HepG2 (cell line): ENCODE results near the gene SERTAD2. TPM values are rescaled to one million over a fixed set of nuclear protein-coding genes. Genes with fewer than 3 reads are reported as not detected.

ENCODE experiments used
- BCLAF1 ChIP-seq: fragments of 450-650 bp; IDR thresholded peaks from 2 replicates; pipeline ENCODE4 v1.6.1; 2017; ENCODE audit warnings: mild to moderate bottlenecking
- CHD4 ChIP-seq: fragments of 200-600 bp; sonication (generic); IDR thresholded peaks from 2 replicates; pipeline ENCODE4 v1.7.0; 2017; ENCODE audit warnings: mild to moderate bottlenecking, low read length, borderline replicate concordance
- EED ChIP-seq: sonication (generic); formaldehyde crosslinking; IDR thresholded peaks from 2 replicates; pipeline ENCODE4 v1.5.0; 2020; ENCODE audit warnings: mild to moderate bottlenecking, missing genetic modification reagents
- GABPB1 ChIP-seq: IDR thresholded peaks from 2 replicates; pipeline ENCODE4 v1.6.1; 2016; ENCODE audit warnings: mild to moderate bottlenecking, missing genetic modification reagents, moderate library complexity, missing compliant biosample characterization
- POLR2AphosphoS5 ChIP-seq: IDR thresholded peaks from 2 replicates; pipeline ENCODE4 v1.6.1; 2012; ENCODE audit warnings: low read depth, low read length
- SALL1 ChIP-seq: sonication (generic); formaldehyde crosslinking; IDR thresholded peaks from 2 replicates; pipeline ENCODE4 v1.8.0; 2022; ENCODE audit warnings: mild to moderate bottlenecking, missing genetic modification reagents
- SIN3A ChIP-seq: IDR thresholded peaks from 2 replicates; pipeline ENCODE4 v1.6.1; 2011; ENCODE audit warnings: low read depth, mild to moderate bottlenecking, control low read depth, low read length, borderline replicate concordance
- SPEN ChIP-seq: sonication (generic); formaldehyde crosslinking; IDR thresholded peaks from 2 replicates; pipeline ENCODE4 v1.5.1; 2020; ENCODE audit warnings: low read depth, mild to moderate bottlenecking, missing genetic modification reagents
- TARDBP ChIP-seq: sonication (generic); formaldehyde crosslinking; IDR thresholded peaks from 2 replicates; pipeline ENCODE4 v1.8.0; 2022; ENCODE audit warnings: mild to moderate bottlenecking, missing genetic modification reagents
- TEAD2 ChIP-seq: sonication (generic); formaldehyde crosslinking; IDR thresholded peaks from 2 replicates; pipeline ENCODE4 v1.9.0; 2021; ENCODE audit warnings: missing genetic modification reagents
- ZFP90 ChIP-seq: sonication (generic); formaldehyde crosslinking; IDR thresholded peaks from 2 replicates; pipeline ENCODE4 v1.8.0; 2022; ENCODE audit warnings: missing genetic modification reagents, mild to moderate bottlenecking, inconsistent platforms, borderline replicate concordance
- ZNF136 ChIP-seq: sonication (generic); formaldehyde crosslinking; IDR thresholded peaks from 2 replicates; pipeline ENCODE4 v1.8.1; 2022; ENCODE audit warnings: low read depth, mild to moderate bottlenecking, moderate library complexity, missing genetic modification reagents
- ZNF274 ChIP-seq: sonication (generic); formaldehyde crosslinking; IDR thresholded peaks from 2 replicates; pipeline ENCODE4 v1.5.1; 2020; ENCODE audit warnings: mild to moderate bottlenecking, missing genetic modification reagents
- ZNF407 ChIP-seq: sonication (generic); formaldehyde crosslinking; IDR thresholded peaks from one replicate; pipeline ENCODE4 v1.5.1; 2020; ENCODE audit warnings: mild to moderate bottlenecking, missing genetic modification reagents; ENCODE audit errors: not compliant biosample characterization
- ZNF619 ChIP-seq: sonication (generic); formaldehyde crosslinking; IDR thresholded peaks from 2 replicates; pipeline ENCODE4 v1.4.0; 2020; ENCODE audit warnings: mild to moderate bottlenecking, missing genetic modification reagents
- ZNF660 ChIP-seq: sonication (generic); formaldehyde crosslinking; IDR thresholded peaks from 2 replicates; pipeline ENCODE4 v1.5.1; 2020; ENCODE audit warnings: mild to moderate bottlenecking, low read depth, missing genetic modification reagents, borderline replicate concordance
- polyA plus RNA-seq, 8 experiments: library from polyadenylated mRNA; depleted of rRNA in 3 of 8; stranded (reverse) in 7 of 8; unstranded in 1 of 8; fragments of >200 nt; fragmentation: Illumina TruSeq in 4 of 8; extraction: Trizol in 4 of 8; gene quantifications; 2 replicates each; pipeline versions ENCODE4 v1.2.1 to v1.2.3, GENCODE V29; 2011 to 2016; ENCODE audit warnings: low read depth in 4 of 8, missing spikeins in 1 of 8, mixed read lengths in 1 of 8; ENCODE audit not compliant: insufficient read depth in 1 of 8
- total RNA-seq, 5 experiments: library from RNA; depleted of rRNA; stranded (reverse); fragments of >200 nt; fragmentation: Illumina TruSeq; extraction: Trizol; gene quantifications; 2 replicates each; pipeline ENCODE4 v1.2.3, GENCODE V29; 2016; ENCODE audit warnings: low read depth in 1 of 5
- TF ChIP-seq, protein P1 (sequence below): IDR thresholded peaks from 2 replicates; pipeline ENCODE4 v1.6.1; 2016; ENCODE audit warnings: missing compliant biosample characterization, missing genetic modification reagents, borderline replicate concordance
- TF ChIP-seq, protein P2 (sequence below): IDR thresholded peaks from 2 replicates; pipeline ENCODE4 v1.6.1; 2016; ENCODE audit warnings: mild to moderate bottlenecking, missing biosample characterization, missing genetic modification reagents

SERTAD2 gene
- total and polyA plus RNA-seq, 2 of the 13 experiments (the other 11 are each of a cell fraction or from before 2014, with no cell fraction given), result 6.7 to 22.6 TPM

DNA sequence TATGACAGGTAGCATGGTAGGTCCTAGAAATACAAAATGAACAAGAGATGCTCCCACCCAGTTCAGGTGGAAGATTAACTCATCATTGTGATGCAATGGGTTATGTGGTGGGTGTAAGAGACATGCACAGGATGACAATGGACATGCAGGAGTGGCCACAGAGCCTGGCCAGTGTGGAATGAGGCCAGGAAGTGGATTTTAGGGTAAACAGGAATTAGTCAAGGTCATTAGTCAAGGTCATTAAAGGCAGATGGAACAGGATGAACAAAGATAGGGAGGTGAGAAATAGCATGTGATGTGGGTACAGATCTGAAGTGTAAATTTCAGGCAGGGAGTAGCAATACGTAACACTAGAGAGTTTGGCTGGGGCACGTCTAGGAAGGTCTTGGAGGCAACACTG, 15.6 kb upstream of the SERTAD2 start (continued):
- TF ChIP-seq ZNF274 (CRISPR knock-in tag) (no peak; the same call in 1 of the 2 replicates), TARDBP (CRISPR knock-in tag) (peak; percentile 51; the same call in 1 of the 2 replicates), ZNF407 (CRISPR knock-in tag) (no peak), ZNF136 (CRISPR knock-in tag) (no peak), CHD4 (no peak), SALL1 (CRISPR knock-in tag) (peak; percentile 96), ZNF660 (no peak), SPEN (CRISPR knock-in tag) (peak; percentile 42; the same call in 1 of the 2 replicates), BCLAF1 (no peak), ZFP90 (CRISPR knock-in tag) (no peak), GABPB1 (peak; percentile 57; the same call in 1 of the 2 replicates), ZNF619 (no peak), SIN3A (no peak), POLR2AphosphoS5 (no peak), EED (CRISPR knock-in tag) (no peak), TEAD2 (CRISPR knock-in tag) (no peak)
- TF ChIP-seq, protein P1, sequence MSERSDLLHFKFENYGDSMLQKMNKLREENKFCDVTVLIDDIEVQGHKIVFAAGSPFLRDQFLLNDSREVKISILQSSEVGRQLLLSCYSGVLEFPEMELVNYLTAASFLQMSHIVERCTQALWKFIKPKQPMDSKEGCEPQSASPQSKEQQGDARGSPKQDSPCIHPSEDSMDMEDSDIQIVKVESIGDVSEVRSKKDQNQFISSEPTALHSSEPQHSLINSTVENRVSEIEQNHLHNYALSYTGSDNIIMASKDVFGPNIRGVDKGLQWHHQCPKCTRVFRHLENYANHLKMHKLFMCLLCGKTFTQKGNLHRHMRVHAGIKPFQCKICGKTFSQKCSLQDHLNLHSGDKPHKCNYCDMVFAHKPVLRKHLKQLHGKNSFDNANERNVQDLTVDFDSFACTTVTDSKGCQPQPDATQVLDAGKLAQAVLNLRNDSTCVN (CRISPR knock-in tag), result no peak; the same call in 1 of the 2 replicates
- TF ChIP-seq, protein P2, sequence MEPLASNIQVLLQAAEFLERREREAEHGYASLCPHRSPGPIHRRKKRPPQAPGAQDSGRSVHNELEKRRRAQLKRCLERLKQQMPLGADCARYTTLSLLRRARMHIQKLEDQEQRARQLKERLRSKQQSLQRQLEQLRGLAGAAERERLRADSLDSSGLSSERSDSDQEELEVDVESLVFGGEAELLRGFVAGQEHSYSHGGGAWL (CRISPR knock-in tag), result no peak
